K562 (cell line): ENCODE results near the gene SLC17A8. TPM values are rescaled to one million over a fixed set of nuclear protein-coding genes. Genes with fewer than 3 reads are reported as not detected.

Source experiments
- ATAC-seq: fragments of 200-7000 bp; cut with Tn5 transposase; 3 replicates; pipeline ENCODE4 v1.9.1; 2020; ENCODE audit warnings: moderate library complexity
- BruUV-seq: library from RNA; stranded (reverse); fragments of 400-500 nt; replicated peaks from 2 replicates; lab custom pipeline; 2021; lab: Mats Ljungman, UMichigan
- CTCF ChIA-PET: fragments of 300-600 bp; formaldehyde crosslinking; extraction: SDS; loops from one replicate; lab custom pipeline; 2021; ENCODE audit warnings: low intra/inter-chr PET ratio; lab: Yijun Ruan, JAX
- POLR2A ChIA-PET: fragments of 300-600, 350-650 bp; sonication (Branson Sonifier 250); formaldehyde crosslinking; extraction: SDS; loops from one replicate; lab custom pipeline; 2021; ENCODE audit warnings: antibody characterized with exemption, inconsistent platforms; lab: Yijun Ruan, JAX
- DNase-seq, 4 experiments: peaks; one replicate each; pipeline versions ENCODE4 v3.0.0 to v3.0.0-alpha.2; 2011 to 2018; ENCODE audit warnings: low spot score in 3 of 4, mixed read lengths in 3 of 4; ENCODE audit errors: extremely low read depth in 1 of 4
- FAIRE-seq: peaks from 2 replicates; lab custom pipeline; 2011; peaks lifted over from hg19 to GRCh38; lab: Jason Lieb, UNC
- H2AFZ ChIP-seq: 2 replicates; pipeline ENCODE4 v1.6.0; 2011; ENCODE audit warnings: low read depth, low read length, control low read depth, inconsistent platforms
- H3K27ac ChIP-seq: fragments of 200-600 bp; 3 replicates; pipeline ENCODE4 v1.8.0; 2011; ENCODE audit warnings: low read depth, mild to moderate bottlenecking, control low read depth, inconsistent platforms, low read length, moderate library complexity, mixed read lengths; ENCODE audit errors: extremely low read depth
- H3K27me3 ChIP-seq, 2 experiments: fragments of 300-600 bp in 1 of 2; 2 replicates in 1 of 2; 3 replicates in 1 of 2; pipeline versions ENCODE4 v1.6.0 to v1.8.0; 2011; ENCODE audit warnings: inconsistent platforms in 2 of 2, low read length in 2 of 2, mild to moderate bottlenecking in 1 of 2, mixed read lengths in 1 of 2, moderate library complexity in 1 of 2; ENCODE audit not compliant: control insufficient read depth in 2 of 2, insufficient read depth in 2 of 2
- H3K36me3 ChIP-seq: fragments of 300-600 bp; 3 replicates; pipeline ENCODE4 v1.8.0; 2011; ENCODE audit warnings: mild to moderate bottlenecking, low read length, inconsistent platforms; ENCODE audit not compliant: control insufficient read depth, insufficient read depth
- H3K4me1 ChIP-seq, 2 experiments: fragments of 200-600 bp in 1 of 2; replicated peaks in 1 of 2; 2 replicates in 1 of 2; 3 replicates in 1 of 2; pipeline versions ENCODE4 v1.5.1 to v1.8.0; 2011; ENCODE audit warnings: inconsistent platforms in 2 of 2, low read length in 2 of 2, mild to moderate bottlenecking in 1 of 2, mixed read lengths in 1 of 2, moderate library complexity in 1 of 2; ENCODE audit not compliant: control insufficient read depth in 2 of 2, insufficient read depth in 2 of 2
- H3K4me2 ChIP-seq: 2 replicates; pipeline ENCODE4 v1.6.1; 2011; ENCODE audit warnings: low read length, control low read depth, inconsistent platforms, mixed read lengths; ENCODE audit not compliant: insufficient read depth
- H3K4me3 ChIP-seq: fragments of 200-600 bp; sonication (generic), shearing (Covaris generic); 2 replicates; pipeline ENCODE4 v1.5.1; 2016; ENCODE audit warnings: control low read depth, inconsistent platforms
- H3K79me2 ChIP-seq: fragments of 200-600 bp; 3 replicates; pipeline ENCODE4 v1.8.0; 2011; ENCODE audit warnings: low read length, inconsistent platforms; ENCODE audit not compliant: control insufficient read depth, insufficient read depth
- H3K9ac ChIP-seq, 2 experiments: 2 replicates each; pipeline versions ENCODE4 v1.6.0 to v1.6.1; 2011; ENCODE audit warnings: low read depth in 2 of 2, low read length in 2 of 2, control low read depth in 1 of 2, inconsistent platforms in 1 of 2, mild to moderate bottlenecking in 1 of 2, mixed read lengths in 1 of 2; ENCODE audit not compliant: insufficient read depth in 1 of 2
- H3K9me1 ChIP-seq: one replicate; pipeline ENCODE4 v1.6.0; 2011; ENCODE audit warnings: inconsistent platforms, mild to moderate bottlenecking, low read length, moderate library complexity; ENCODE audit not compliant: control insufficient read depth, insufficient read depth
- H3K9me3 ChIP-seq: replicated peaks from 2 replicates; pipeline ENCODE4 v1.5.1; 2011; ENCODE audit warnings: low read depth, low read length, inconsistent platforms; ENCODE audit not compliant: control insufficient read depth, insufficient read depth
- H4K20me1 ChIP-seq: replicated peaks from 2 replicates; pipeline ENCODE4 v1.6.1; 2011; ENCODE audit warnings: low read length, inconsistent platforms, mixed read lengths; ENCODE audit not compliant: control insufficient read depth, insufficient read depth
- CSDE1 ChIP-seq, 2 experiments: fragments of 450-650 bp; IDR thresholded peaks; 2 replicates each; pipeline ENCODE4 v1.6.1; 2016; ENCODE audit warnings: mild to moderate bottlenecking in 1 of 2
- E2F4 ChIP-seq: sonication (generic); formaldehyde crosslinking; IDR thresholded peaks from 2 replicates; pipeline ENCODE4 v1.8.0; 2022; ENCODE audit warnings: mild to moderate bottlenecking, low read depth, missing genetic modification reagents
- EZH2 ChIP-seq: IDR thresholded peaks from 2 replicates; pipeline ENCODE4 v1.6.1; 2012; ENCODE audit warnings: low read depth, mild to moderate bottlenecking, inconsistent platforms, low read length, borderline replicate concordance
- FOXA1 ChIP-seq: fragments of 450-650 bp; IDR thresholded peaks from 2 replicates; pipeline ENCODE4 v1.6.1; 2016; ENCODE audit warnings: mild to moderate bottlenecking, borderline replicate concordance
- FOXJ3 ChIP-seq: sonication (generic); formaldehyde crosslinking; IDR thresholded peaks from 2 replicates; pipeline ENCODE4 v1.4.0; 2020; ENCODE audit warnings: mild to moderate bottlenecking, missing genetic modification reagents
- GATAD2A ChIP-seq: fragments of 450-650 bp; IDR thresholded peaks from 2 replicates; pipeline ENCODE4 v1.6.1; 2017
- GTF2B ChIP-seq: IDR thresholded peaks from 2 replicates; pipeline ENCODE4 v1.6.1; 2011; ENCODE audit not compliant: insufficient read length; ENCODE audit errors: extremely low read depth
- HDAC1 ChIP-seq, 2 experiments: fragments of 450-650 bp; IDR thresholded peaks; 2 replicates each; pipeline ENCODE4 v1.6.1; 2016 to 2017; ENCODE audit warnings: inconsistent platforms in 1 of 2, mild to moderate bottlenecking in 1 of 2, moderate library complexity in 1 of 2
- KDM5B ChIP-seq: fragments of 200-600 bp; sonication (generic); IDR thresholded peaks from 2 replicates; pipeline ENCODE4 v1.6.1; 2012; ENCODE audit warnings: low read depth, mild to moderate bottlenecking, moderate library complexity, low read length, control low read depth, inconsistent platforms; ENCODE audit not compliant: insufficient replicate concordance
- SIN3A ChIP-seq, 2 experiments: fragments of 150-350 bp in 1 of 2; IDR thresholded peaks; 2 replicates each; pipeline ENCODE4 v1.6.1; 2011 to 2016; ENCODE audit warnings: borderline replicate concordance in 2 of 2, low read depth in 2 of 2, low read length in 2 of 2, mild to moderate bottlenecking in 2 of 2, moderate library complexity in 2 of 2; ENCODE audit not compliant: control insufficient read depth in 1 of 2
- SIN3B ChIP-seq: fragments of 450-650 bp; IDR thresholded peaks from 2 replicates; pipeline ENCODE4 v1.6.1; 2017; ENCODE audit warnings: low read depth, mild to moderate bottlenecking, moderate library complexity
- ZNF165 ChIP-seq: fragments of 250-450 bp; sonication (Bioruptor Pico); IDR thresholded peaks from 2 replicates; pipeline ENCODE4 v1.4.0; 2020; ENCODE audit warnings: borderline replicate concordance
- WGBS: fragments of 100-300 bp; shearing (Covaris generic); methylation state at CpG from one replicate; pipeline ENCODE4 v1.1.6; 2016; ENCODE audit warnings: low coverage, mixed read lengths; ENCODE audit not compliant: insufficient coverage; ENCODE audit errors: missing lambda C conversion rate; 5-methylcytosine and 5-hydroxymethylcytosine counted together
- in situ Hi-C: fragments of 300-500 bp; cut with MboI; formaldehyde crosslinking; loops from 4 replicates; pipeline ENCODE4 v1.15.0; 2018; ENCODE audit warnings: inconsistent platforms, mixed read lengths
- intact Hi-C: fragments of 100-400 bp; cut with micrococcal nuclease; formaldehyde crosslinking; loops from 2 replicates; pipeline ENCODE4 v1.14.2; 2022
- polyA plus RNA-seq, 8 experiments: library from polyadenylated mRNA; depleted of rRNA in 4 of 8; stranded (reverse) in 5 of 8; unstranded in 3 of 8; fragments of >200 nt; fragmentation: Nextera tagmentation in 2 of 8; fragmentation: Illumina TruSeq in 1 of 8; extraction: Ambion mirVana in 2 of 8; extraction: Trizol in 1 of 8; gene quantifications; 2 replicates each; pipeline versions ENCODE4 v1.2.1 to v1.2.3, GENCODE V29; 2011 to 2014; ENCODE audit warnings: inconsistent platforms in 1 of 8, missing spikeins in 1 of 8
- total RNA-seq, 7 experiments: library from RNA; depleted of rRNA in 6 of 7; stranded (reverse); fragments of >200 nt in 6 of 7; fragmentation: Illumina TruSeq in 2 of 7; extraction: Trizol in 2 of 7; gene quantifications; 2 replicates each; pipeline versions ENCODE4 v1.2.1 to v1.2.3, GENCODE V29; 2011 to 2021; ENCODE audit warnings: low replicate concordance in 1 of 7
- TF ChIP-seq, protein P1 (sequence below): sonication (generic); formaldehyde crosslinking; IDR thresholded peaks from 2 replicates; pipeline ENCODE4 v1.8.1; 2023; ENCODE audit warnings: mild to moderate bottlenecking, missing genetic modification reagents
- TF ChIP-seq, protein P2 (sequence below): fragments of 450-650 bp; IDR thresholded peaks from 2 replicates; pipeline ENCODE4 v1.6.1; 2017; ENCODE audit warnings: antibody characterized with exemption

SLC17A8 gene
- total and polyA plus RNA-seq, 9 of the 15 experiments (the other 6 are each of a cell fraction or from before 2014, with no cell fraction given): 0.03 TPM; not detected in 8

- Histone ChIP-seq H3K4me2 (no peak overlapping the region), H3K9ac (no peak overlapping the region), H3K4me3 (no peak overlapping the region), H2AFZ (no peak overlapping the region), H3K36me3 (no peaks in the 10 kb centered on the region), H4K20me1 (no peaks in the 10 kb centered on the region), H3K4me1 (no peaks in the 10 kb centered on the region), H3K27ac (no peak overlapping the region), H3K9me1 (no peaks in the 10 kb centered on the region), H3K27me3 (peaks cover 2 to 4% of the 10 kb centered on the region in 2 experiments; a peak in 2 of 5 replicates), H3K9me3 (no peaks in the 10 kb centered on the region), H3K79me2 (no peaks in the 10 kb centered on the region)
- 4% methylated on average over 6 of the region's 6 CpGs for WGBS
- in situ Hi-C loops (no loop called here), intact Hi-C loops (no loop called here)
- ATAC-seq: no peak
- TF ChIP-seq CSDE1 (IDR thresholded peaks at IDR 0.05): no peak
- no peak for TF ChIP-seq FOXA1
- no peak for TF ChIP-seq FOXJ3 (CRISPR knock-in tag)
- TF ChIP-seq, protein P1, sequence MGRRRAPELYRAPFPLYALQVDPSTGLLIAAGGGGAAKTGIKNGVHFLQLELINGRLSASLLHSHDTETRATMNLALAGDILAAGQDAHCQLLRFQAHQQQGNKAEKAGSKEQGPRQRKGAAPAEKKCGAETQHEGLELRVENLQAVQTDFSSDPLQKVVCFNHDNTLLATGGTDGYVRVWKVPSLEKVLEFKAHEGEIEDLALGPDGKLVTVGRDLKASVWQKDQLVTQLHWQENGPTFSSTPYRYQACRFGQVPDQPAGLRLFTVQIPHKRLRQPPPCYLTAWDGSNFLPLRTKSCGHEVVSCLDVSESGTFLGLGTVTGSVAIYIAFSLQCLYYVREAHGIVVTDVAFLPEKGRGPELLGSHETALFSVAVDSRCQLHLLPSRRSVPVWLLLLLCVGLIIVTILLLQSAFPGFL (CRISPR knock-in tag): no peak
- no peak for TF ChIP-seq E2F4
- TF ChIP-seq GTF2B: no peak
- TF ChIP-seq HDAC1 (IDR thresholded peaks at IDR 0.05): no peak
- TF ChIP-seq, protein P2, sequence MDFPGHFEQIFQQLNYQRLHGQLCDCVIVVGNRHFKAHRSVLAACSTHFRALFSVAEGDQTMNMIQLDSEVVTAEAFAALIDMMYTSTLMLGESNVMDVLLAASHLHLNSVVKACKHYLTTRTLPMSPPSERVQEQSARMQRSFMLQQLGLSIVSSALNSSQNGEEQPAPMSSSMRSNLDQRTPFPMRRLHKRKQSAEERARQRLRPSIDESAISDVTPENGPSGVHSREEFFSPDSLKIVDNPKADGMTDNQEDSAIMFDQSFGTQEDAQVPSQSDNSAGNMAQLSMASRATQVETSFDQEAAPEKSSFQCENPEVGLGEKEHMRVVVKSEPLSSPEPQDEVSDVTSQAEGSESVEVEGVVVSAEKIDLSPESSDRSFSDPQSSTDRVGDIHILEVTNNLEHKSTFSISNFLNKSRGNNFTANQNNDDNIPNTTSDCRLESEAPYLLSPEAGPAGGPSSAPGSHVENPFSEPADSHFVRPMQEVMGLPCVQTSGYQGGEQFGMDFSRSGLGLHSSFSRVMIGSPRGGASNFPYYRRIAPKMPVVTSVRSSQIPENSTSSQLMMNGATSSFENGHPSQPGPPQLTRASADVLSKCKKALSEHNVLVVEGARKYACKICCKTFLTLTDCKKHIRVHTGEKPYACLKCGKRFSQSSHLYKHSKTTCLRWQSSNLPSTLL: no peak
- no peak for TF ChIP-seq GATAD2A
- TF ChIP-seq ZNF165 (CRISPR knock-in tag): no peak
- TF ChIP-seq KDM5B: no peak
- no peak for TF ChIP-seq SIN3B
- no peak for TF ChIP-seq SIN3A (IDR thresholded peaks at IDR 0.05; ENCODE audit: borderline replicate concordance in 2 of 2, control insufficient read depth in 1 of 2, low read depth in 2 of 2, low read length in 2 of 2)
- TF ChIP-seq EZH2: no peak
- FAIRE-seq: no peak
- BruUV-seq: no TSS peak
- ChIA-PET POLR2A (interaction anchor here (0.9 kb wide), 1 partner anchor 61 kb away, joined by 3 read pairs; no protein-coding TSS in a partner anchor), CTCF (no interaction called here)
- no peak for DNase-seq
These were observed 38.9 kb downstream of the SLC17A8 start for GRCh38 chr12:100395811-100396210.
